ENCODE measurements around the gene GALNT4. TPM values are rescaled to one million over a fixed set of nuclear protein-coding genes. Genes with fewer than 3 reads are reported as not detected.

Gene GALNT4
- total and polyA plus RNA-seq, 10 of the 15 experiments (the other 5 are each of a cell fraction or from before 2014, with no cell fraction given), result 0.90 to 2.9 (median 1.8) TPM

- TF ChIP-seq PBX3 (IDR thresholded peaks at IDR 0.05; ENCODE audit: insufficient replicate concordance, low read depth, low read length) (no peak), TCF7 (IDR thresholded peaks at IDR 0.05; ENCODE audit: borderline replicate concordance) (peak; percentile 93), MAX (IDR thresholded peaks at IDR 0.05; ENCODE audit: low read depth, low read length) (no peak), CBFB (IDR thresholded peaks at IDR 0.05; ENCODE audit: low read depth) (no peak), SMARCA5 (IDR thresholded peaks at IDR 0.05) (no peak)
These were observed 18.5 kb upstream of the GALNT4 start (continued) for GRCh38 chr12:89542912-89543592.

- intact Hi-C loops (cut with micrococcal nuclease; ENCODE audit: unreplicated experiment), result loop anchor here (2.0 to 10.0 kb wide), 6 partner anchors 165 to 1413 kb away; partner anchors contain the start of genes ATP2B1 and CCER1
- SMC1A ChIA-PET (ENCODE audit: uncharacterized antibody, unreplicated experiment), result interaction anchor here (1.0 to 8.1 kb wide), 15 partner anchors 11 to 622 kb away, joined by 3 to 93 read pairs (median 7); no protein-coding TSS in a partner anchor
- no peak for TF ChIP-seq PKNOX1 (IDR thresholded peaks at IDR 0.05)
- no peak for TF ChIP-seq YBX1 (IDR thresholded peaks at IDR 0.05)
- TF ChIP-seq POLR2AphosphoS2 (IDR thresholded peaks at IDR 0.05; ENCODE audit: low read depth, low read length), result no peak
- TF ChIP-seq ATF7 (IDR thresholded peaks at IDR 0.05; ENCODE audit: low read depth), result no peak
- TF ChIP-seq TAF1 (IDR thresholded peaks at IDR 0.05; ENCODE audit: borderline replicate concordance, low read depth, low read length), result no peak
- no peak for TF ChIP-seq GATAD2B (conservative IDR thresholded peaks at IDR 0.05; ENCODE audit: low read depth)
- no peak for TF ChIP-seq RB1 (IDR thresholded peaks at IDR 0.05; ENCODE audit: borderline replicate concordance)
- TF ChIP-seq HSF1 (IDR thresholded peaks at IDR 0.05; ENCODE audit: low read depth, low read length), result no peak
- TF ChIP-seq BMI1 (IDR thresholded peaks at IDR 0.05; ENCODE audit: borderline replicate concordance), result no peak
- no peak for TF ChIP-seq RCOR1 (conservative IDR thresholded peaks at IDR 0.05; ENCODE audit: low read depth, low read length)
These were observed 17.6 kb upstream of the GALNT4 start for GRCh38 chr12:89542236-89542635.

More at GRCh38 chr12:89542236-89542635, 17.6 kb upstream of the GALNT4 start:
- POLR2A ChIA-PET, result no interaction called here
- H4K20me1 ChIP-seq (ENCODE audit: control insufficient read depth, insufficient read depth), result no peaks in the 10 kb centered on the region
- ATAC-seq, result no peak
- no peak for DNase-seq (ENCODE audit: low read depth, low spot score)
- no peaks in the 10 kb centered on the region for H3K36me3 ChIP-seq (ENCODE audit: control insufficient read depth in 2 of 2, insufficient read depth in 2 of 2, low read length in 1 of 2)
- H3K79me2 ChIP-seq (ENCODE audit: control insufficient read depth, insufficient read depth, low read length), result no peaks in the 10 kb centered on the region
- H3K9me3 ChIP-seq (replicated peaks; ENCODE audit: control insufficient read depth, insufficient read depth, low read length), result no peaks in the 10 kb centered on the region
- no peak overlapping the region for H3K27ac ChIP-seq (ENCODE audit: control insufficient read depth, insufficient read depth)
- FAIRE-seq, result no peak
- H3K9ac ChIP-seq (ENCODE audit: control insufficient read depth, insufficient read depth, low read length), result no peak overlapping the region
- H2AFZ ChIP-seq (ENCODE audit: control insufficient read depth, low read depth, low read length), result no peak overlapping the region
- 95% methylated on average over 2 of the region's 2 CpGs for WGBS (ENCODE audit: insufficient coverage, insufficient replicate concordance, low lambda C conversion rate, missing lambda C conversion rate)
- no TSS peak for BruUV-seq (replicated peaks)
- in situ Hi-C loops (cut with MboI), result loop anchor here (5.0 to 10.0 kb wide), 2 partner anchors 560 to 713 kb away; no protein-coding TSS in a partner anchor
- CTCF ChIA-PET, result interaction anchor here (0.6 to 6.8 kb wide), 22 partner anchors 10 to 709 kb away, joined by 3 to 95 read pairs (median 6); partner anchors contain the start of gene POC1B
- no peak overlapping the region for H3K4me3 ChIP-seq
- RAD21 ChIA-PET (ENCODE audit: unreplicated experiment), result interaction anchor here (1.0 to 3.4 kb wide), 7 partner anchors 61 to 1399 kb away, joined by 3 to 43 read pairs (median 6); no protein-coding TSS in a partner anchor
- no peaks in the 10 kb centered on the region for H3K27me3 ChIP-seq (replicated peaks in 1 of 2; ENCODE audit: control insufficient read depth in 2 of 2, insufficient read depth in 2 of 2, low read length in 1 of 2)
- H3K4me2 ChIP-seq (ENCODE audit: control insufficient read depth, insufficient read depth), result no peak overlapping the region
- peaks cover 4% of the 10 kb centered on the region; the same call in 1 of the 2 replicates for H3K4me1 ChIP-seq (ENCODE audit: control insufficient read depth, insufficient read depth, low read length)
